ENCODE data around the gene FKBP10. TPM values are rescaled to one million over a fixed set of nuclear protein-coding genes. Genes with fewer than 3 reads are reported as not detected.
A peak's percentile ranks its signal among the peaks of the same experiment; 100 is the strongest.
"Not testable (repeated sequence)": the region's sequence is repeated elsewhere in the genome, so short reads cannot be mapped to it uniquely, and the experiment has no call there.

The FKBP10 gene
- total RNA-seq, 1 experiment from 2014 or later, result 139 TPM

DNA sequence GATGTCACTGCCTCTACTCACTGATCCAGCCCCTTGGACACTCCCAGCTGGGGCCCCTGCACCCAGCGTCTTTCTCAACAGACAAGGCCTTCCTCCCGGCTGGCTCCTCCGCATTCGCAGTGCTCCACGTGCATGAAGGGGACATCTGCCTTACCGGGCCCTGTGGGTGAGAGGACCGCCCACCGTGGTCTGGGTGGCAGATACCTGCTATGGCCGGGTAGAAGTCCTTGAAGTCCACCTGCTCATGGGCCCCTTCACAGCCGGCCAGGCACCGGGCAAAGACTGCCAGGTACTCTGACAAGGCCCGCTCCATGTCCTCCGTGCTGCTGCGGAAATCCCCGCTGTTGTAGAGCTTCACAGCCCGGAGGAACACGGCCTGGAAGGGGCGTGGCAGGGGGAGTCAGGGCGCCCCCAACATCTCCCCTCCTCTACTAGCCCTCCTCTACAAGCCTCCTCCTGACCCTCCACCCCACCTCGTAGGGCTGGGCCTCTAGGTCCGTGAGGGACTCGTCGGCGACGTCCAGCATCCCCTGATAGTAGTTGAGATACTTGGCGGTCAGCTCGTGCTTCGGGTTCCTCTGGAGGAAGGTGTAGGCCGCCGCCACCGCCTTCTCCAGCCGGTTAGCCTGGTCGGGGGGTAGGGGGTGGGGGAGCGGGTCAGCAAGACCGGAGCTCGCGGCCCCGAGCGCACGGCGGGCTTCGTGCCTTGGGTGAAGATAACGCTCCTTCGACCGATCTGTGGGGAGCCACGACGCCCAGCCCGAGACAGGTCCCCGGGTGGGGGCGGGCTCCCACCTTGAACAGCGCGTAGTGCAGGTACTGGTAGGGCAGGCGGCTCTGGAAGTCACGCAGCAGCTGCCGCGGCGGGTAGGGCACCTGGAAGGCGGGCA is 1.9 kb upstream of the FKBP10 start:
- no peak for DNase-seq (ENCODE audit: low read depth)

GRCh38 chr17:41811549-41812380 is 1.0 kb upstream of the FKBP10 start, which contains the start of gene P3H4:
P3H4 (minus strand) TSS chr17:41811949; CDS start chr17:41811915, 34 bp downstream.
- DNase-seq (ENCODE audit: low read depth), result peak; percentile 86

DNA sequence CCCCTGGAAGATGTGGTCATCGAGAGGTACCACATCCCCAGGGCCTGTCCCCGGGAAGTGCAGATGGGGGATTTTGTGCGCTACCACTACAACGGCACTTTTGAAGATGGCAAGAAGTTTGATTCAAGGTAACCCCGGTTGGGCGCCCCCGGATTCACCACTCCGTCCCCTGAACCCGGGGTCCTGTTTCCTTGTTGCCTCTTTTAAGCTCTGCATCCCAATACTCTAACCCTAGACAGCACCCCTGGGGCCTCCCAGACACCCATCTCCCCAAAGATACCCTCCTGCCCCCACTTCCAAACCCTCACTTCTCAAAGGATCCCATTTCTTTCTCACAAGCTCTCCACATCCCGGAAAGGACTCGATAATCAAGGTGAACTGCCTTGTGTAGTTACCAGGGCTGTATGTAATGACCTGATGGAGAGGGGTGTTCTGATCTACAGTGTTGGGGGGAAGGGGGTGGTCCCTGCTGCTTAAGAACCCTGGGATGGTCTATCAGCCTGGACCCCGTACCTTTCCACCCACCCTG is 412 bp downstream of the FKBP10 start:
- DNase-seq (ENCODE audit: low read depth), result no peak

GRCh38 chr17:41813699-41814124 is 908 bp downstream of the FKBP10 start:
- no peak for DNase-seq (ENCODE audit: low read depth)

GRCh38 chr17:41814195-41814594 is 1.4 kb downstream of the FKBP10 start:
- no peak for DNase-seq (ENCODE audit: low read depth)

GRCh38 chr17:41816637-41817320 is 4.0 kb downstream of the FKBP10 start:
- DNase-seq (ENCODE audit: low read depth), result no peak

DNA sequence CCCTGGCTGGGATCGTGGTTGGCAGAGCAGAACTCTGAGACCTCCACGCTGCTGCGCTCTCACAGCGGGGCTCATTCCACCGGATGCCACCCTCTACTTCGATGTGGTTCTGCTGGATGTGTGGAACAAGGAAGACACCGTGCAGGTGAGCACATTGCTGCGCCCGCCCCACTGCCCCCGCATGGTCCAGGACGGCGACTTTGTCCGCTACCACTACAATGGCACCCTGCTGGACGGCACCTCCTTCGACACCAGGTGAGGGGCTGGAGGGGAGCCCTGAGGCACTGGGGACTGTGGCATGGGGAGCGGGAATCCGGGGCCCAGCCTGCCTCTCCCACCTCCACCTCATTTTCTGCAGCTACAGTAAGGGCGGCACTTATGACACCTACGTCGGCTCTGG is 5.2 kb downstream of the FKBP10 start:
- no peak for DNase-seq (ENCODE audit: low read depth)

- no peak for DNase-seq (ENCODE audit: low read depth)
These were observed 9.0 kb downstream of the FKBP10 start for GRCh38 chr17:41821776-41822175.

- no peak for DNase-seq (ENCODE audit: low read depth)
These were observed 9.7 kb downstream of the FKBP10 start for GRCh38 chr17:41822216-41823140.

DNA sequence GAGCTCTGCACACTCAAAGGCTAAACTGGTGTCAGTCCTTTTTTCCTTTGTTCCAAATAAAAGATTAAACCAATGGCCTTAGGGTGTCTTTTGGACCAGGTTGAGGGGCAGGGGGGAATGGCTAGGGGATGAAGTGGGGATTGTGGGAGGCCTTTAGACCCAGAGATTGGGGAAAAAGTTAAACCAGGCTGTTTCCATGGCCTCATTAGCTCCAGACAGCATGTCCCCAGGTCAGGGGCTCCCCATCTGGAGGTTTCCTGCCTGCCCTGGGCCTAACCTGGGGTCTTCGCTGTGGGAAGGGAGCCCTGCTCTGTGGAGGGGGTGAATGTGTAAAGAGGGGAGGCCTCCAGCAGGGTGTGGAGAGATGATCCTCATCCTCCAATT is 10.3 kb downstream of the FKBP10 start:
- DNase-seq (ENCODE audit: low read depth), result no peak

DNA sequence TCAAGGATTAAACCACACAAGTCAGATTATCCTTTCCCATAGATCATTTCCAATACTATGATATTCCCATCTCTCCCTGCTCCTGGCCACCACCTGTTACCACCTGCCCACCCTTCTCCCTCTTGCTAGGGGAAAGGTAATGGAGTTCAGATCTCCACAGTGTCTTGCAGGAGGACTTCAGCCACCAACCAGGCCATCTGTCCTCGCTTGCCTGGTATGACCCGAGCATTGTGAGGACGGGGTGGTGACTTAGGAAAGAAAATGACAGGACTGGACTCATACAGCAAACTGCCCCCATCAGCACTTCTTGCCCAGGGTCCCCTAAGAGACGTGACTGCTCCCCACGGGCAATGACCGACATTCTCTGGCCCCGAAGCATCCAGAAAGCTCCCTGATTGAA is 10.8 kb downstream of the FKBP10 start:
- DNase-seq (ENCODE audit: low read depth), result no peak

GRCh38 chr17:41824086-41824485 is 11.3 kb downstream of the FKBP10 start:
- no peak for DNase-seq (ENCODE audit: low read depth)

- DNase-seq (ENCODE audit: low read depth), result no peak
These were observed 12.5 kb downstream of the FKBP10 start for GRCh38 chr17:41825175-41825845.

- DNase-seq (ENCODE audit: low read depth), result not testable (repeated sequence)
These were observed 17.2 kb downstream of the FKBP10 start for GRCh38 chr17:41829961-41830360.

DNA sequence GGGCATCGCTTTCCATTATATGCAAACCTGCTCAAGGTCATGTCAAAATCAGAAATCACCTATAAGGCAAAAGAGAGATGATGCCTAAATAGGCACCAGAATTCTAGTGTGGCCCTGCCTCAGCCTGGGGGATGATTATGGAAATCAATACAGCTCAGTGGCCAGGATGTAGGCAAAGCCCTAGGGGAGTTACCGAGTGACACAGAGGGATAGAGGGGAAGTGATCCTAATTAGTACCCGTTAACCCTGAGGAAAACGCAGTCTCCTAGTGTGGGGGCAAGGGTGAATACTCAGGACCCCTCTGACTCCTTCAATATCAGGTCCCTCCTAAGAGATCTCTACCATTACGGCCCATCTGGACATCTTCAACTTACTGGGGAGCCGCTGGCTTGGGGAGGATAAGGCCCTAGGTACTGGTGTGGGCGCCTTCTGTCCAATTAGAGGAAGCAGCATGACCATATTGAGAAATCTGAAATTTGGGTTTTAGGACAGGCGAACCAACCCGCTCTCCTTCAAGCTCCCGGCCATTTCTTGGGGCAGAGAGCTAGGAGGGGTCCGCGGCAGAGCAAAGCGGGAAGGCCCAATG is 22.5 kb downstream of the FKBP10 start:
- DNase-seq (ENCODE audit: low read depth), result no peak

DNA sequence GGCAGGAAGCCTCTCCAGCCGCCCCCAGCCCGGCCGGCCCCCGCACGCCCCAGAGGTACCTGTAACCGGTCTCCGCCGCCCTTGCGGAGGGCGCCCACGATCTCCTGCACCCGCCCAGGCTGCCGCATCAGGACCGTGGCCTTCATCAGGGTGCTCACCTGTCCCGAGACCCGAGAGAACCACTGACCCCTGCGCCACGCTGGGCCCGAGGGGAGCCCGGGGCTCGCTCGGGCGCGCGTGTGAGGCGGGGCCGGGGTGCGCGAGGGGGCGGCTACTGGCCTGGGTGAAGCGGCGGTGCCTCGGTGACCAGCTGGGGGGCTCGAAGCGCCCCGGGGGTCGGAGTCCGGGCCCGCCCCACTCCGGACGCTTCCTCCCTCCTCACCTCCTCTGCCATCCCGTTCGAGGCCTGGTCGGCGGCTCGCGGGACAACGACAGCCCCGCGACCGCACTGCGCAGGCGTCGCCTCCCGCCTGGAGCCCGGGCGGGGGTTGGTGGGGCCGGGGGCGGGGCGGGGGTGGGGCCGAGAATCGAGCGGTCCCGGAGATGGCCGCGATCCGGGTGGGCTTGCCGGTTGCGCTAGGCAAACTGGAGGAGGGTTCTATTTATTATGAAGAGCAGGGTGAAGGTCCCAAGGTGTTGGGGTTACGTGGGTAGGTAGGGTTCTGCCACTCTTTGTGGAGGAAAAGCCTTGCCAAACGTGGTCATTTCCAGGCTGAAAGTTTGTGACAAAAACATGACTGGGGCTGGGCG is 23.2 kb downstream of the FKBP10 start, which contains the start of gene NT5C3B:
Gene NT5C3B (minus strand): TSS at position 433 of the 750 bp plus-strand sequence. CDS start 39 bp downstream, at position 394.
- peak; percentile 73 for DNase-seq (ENCODE audit: low read depth)

GRCh38 chr17:41836550-41837196 is 23.9 kb downstream of the FKBP10 start:
- no peak for DNase-seq (ENCODE audit: low read depth)

All from Daoy (cell line).